HT-29 (cell line): ENCODE measurements around the gene ZNF76. TPM values are rescaled to one million over a fixed set of nuclear protein-coding genes. Genes with fewer than 3 reads are reported as not detected.
"Not testable (repeated sequence)": the region's sequence is repeated elsewhere in the genome, so short reads cannot be mapped to it uniquely, and the experiment has no call there.

Experiments
- DNase-seq: peaks from one replicate; pipeline ENCODE4 v3.0.0-alpha.2; 2015; ENCODE audit warnings: low spot score
- total RNA-seq: library from RNA; depleted of rRNA; stranded (reverse); fragments of >200 nt; shearing (Covaris generic); gene quantifications from 2 replicates; pipeline ENCODE4 v1.2.3, GENCODE V29; 2014

Gene ZNF76
- total RNA-seq, 1 experiment from 2014 or later: 19.5 TPM

DNA sequence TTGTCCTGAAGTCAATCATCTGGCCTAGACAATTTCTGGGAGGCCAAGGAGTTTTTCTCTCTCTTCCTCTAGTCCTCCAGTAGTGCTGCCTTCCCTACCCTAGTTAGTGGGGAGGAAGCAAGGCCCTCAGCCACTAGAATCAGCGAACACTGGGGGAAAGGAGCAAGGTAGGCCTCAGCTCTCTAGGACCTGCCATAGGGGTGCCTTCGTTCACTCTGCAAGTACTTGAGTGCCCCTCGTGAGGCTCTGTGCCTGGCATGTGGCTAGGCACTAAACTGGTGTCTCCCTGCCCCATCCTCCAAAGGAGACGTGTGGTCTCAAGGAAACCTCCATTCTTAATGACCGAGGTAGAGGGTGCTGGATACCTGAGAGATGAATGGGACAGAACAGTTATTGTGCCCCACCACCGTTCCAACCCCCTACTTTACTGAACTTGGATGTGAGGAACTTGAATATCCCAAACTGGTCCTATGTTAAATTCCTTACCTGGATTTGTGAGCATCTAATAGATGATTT is 39.1 kb downstream of the ZNF76 start:
- no peak for DNase-seq

DNA sequence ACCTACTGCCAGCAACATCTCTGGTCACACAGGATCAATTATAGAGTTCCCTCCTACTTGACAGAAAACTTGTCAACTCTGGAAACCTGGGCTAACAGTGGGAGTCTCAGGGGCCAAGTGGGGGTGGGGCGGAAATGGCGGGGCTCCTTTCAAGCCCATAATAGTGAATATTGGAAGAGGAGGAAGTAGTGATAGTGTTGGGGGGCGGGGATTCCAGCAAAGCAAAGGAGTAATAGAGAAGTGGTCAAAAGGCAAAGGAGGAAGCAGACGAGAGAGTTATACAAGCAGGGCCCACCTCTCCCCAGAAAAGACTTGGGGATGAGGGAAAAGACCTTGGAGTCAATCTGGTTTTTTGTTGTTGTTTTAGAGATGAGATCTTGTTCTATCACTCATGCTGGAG is 40.1 kb downstream of the ZNF76 start:
- DNase-seq: no peak

DNA sequence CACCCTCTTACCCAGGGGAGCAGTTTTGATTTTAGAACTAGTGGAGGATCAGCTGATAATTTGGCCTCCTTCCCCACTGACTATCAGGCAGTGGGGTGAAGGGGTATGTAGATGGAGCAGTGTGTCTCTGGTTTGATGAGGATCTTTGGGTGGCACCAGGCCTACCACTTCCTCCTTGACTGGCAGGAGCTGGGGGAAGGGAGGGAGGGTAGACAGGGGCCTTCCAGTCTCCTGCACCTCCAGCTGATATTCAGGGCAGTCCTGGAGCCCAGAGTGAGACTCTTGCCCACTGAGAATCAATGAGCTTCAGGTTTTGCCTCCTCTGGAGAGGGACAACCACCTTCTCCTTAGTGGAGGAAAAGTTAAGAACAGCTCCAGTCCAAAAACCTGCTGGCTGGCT is 41.3 kb downstream of the ZNF76 start:
- no peak for DNase-seq

DNA sequence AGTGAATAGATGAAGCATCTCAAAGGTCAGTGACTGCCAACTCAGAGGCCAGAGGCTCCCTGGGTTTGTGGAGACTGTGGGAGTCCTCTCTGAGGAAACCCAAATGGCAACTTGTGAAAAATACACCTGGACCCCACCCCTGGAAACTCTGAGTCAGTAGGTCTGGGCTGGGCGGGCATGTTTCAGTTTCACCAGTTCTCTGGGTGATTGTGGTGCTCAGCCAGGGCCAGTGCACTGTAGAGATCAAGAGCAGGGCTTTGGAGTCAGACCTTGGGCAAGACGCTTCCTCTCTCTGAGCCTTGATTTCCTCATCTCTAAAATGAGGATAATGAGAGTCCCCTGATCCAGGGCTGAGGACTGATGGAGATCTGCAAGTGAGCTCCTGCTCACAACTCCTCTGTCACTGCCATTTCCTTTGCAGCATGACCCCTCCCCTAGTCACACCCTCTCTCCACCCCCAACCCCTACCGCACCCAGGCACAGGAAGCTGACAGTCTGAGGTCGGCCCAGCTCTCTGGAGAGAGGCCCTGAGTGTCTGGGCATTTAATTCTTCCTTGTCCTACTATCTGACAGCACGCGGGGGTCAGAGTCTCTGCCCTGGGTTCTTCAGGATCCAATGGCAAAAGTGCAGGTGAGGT is 43.2 kb downstream of the ZNF76 start:
- DNase-seq: no peak

DNA sequence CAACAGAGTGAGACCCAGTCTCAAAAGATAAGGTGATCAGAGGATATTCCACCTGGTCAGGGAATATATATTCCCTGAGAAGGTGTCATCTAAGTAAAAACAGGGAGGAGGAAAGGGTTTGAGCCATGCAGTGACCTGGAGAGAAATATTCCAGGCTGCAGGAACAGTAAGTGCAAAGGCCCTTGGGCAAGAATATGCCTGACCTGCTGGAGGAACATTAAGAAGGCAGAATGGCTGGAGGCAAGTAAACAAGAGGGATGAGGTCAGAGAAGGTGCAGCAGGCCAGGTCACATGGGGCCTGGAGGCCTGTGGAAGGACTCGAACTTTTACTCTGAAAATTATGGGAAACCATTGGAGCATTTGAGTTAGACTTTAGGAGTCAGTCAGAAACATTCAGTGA is 44.8 kb downstream of the ZNF76 start:
- DNase-seq: no peak

DNA sequence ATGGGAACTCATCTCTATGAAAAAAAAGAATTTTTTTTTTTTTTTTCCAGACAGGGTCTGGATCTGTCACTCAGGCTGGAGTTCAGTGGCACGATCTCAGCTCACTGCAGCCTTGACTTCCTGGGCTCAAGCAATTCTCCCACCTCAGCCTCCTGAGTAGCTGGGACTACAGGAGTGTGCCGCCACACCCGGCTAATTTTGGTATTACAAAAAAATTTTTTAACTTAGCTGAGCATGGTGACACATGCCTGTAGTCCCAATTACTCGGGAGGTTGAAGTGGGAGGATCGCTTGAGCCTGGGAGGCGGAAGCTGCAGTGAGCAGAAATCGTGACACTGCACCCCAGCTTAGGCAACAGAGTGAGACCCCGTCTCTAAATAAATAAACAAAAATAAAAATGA is 45.6 kb downstream of the ZNF76 start:
- DNase-seq: no peak

DNA sequence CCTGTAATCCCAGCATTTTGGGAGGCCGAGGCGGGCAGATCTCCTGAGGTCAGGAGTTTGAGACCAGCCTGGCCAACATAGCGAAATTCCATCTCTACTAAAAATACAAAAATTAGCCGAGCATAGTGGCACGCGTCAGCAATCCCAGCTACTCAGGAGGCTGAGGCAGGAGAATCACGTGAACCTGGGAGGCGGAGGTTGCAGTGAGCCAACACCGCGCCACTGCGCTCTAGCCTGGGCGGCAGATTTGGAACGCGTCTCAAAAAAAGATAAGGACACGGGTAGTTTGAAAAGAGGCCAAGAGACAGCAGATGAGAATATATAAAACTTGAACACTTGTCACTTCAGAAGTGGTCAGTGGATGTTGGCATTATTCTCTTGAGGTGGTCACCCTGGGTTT is 47.6 kb downstream of the ZNF76 start:
- DNase-seq: not testable (repeated sequence)

DNA sequence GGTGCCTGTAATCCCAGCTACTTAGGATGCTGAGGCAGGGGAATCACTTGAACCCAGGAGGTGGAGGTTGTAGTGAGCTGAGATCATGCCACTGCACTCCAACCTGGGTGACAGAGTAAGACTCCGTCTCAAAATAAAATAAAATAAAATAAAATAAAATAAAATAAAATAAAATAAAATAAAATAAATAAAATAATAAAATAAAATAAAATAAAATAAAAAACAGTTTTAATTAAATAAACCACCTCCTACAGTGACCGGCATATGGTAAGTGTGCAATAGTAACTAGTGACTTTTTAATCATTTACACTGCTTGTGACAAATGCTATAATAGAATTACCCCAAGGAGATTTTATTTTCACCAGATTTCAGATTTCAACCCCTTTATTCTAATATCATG is 49.0 kb downstream of the ZNF76 start:
- not testable (repeated sequence) for DNase-seq

DNA sequence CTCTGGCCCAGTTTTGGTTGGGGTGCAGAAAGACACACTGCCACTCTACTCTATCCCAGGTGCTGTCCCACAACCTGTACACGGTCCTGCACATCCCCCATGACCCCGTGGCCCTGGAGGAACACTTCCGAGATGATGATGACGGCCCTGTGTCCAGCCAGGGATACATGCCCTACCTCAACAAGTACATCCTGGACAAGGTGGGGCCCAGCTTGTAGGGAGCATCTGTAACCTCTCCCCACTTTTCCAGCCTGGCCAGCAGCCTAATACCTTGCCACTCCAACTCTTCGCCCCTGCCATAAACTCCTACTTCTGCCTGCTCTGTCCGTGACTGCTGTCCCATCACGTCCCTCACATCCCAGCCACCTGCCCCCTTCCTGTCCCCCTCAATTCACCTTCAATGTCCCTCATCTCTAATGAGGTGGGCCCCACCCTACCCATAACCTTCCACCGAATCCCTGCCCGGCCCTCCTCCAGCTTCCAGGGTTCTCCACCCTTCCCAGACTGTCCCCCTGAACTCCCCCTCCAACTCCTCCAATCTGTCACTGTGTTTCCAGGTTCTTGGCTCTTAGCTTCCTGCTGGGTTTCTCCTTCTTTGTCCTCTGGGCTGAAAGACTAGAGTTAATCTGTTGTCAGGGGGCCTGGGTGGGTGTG is 50.2 kb downstream of the ZNF76 start:
- no peak for DNase-seq

DNA sequence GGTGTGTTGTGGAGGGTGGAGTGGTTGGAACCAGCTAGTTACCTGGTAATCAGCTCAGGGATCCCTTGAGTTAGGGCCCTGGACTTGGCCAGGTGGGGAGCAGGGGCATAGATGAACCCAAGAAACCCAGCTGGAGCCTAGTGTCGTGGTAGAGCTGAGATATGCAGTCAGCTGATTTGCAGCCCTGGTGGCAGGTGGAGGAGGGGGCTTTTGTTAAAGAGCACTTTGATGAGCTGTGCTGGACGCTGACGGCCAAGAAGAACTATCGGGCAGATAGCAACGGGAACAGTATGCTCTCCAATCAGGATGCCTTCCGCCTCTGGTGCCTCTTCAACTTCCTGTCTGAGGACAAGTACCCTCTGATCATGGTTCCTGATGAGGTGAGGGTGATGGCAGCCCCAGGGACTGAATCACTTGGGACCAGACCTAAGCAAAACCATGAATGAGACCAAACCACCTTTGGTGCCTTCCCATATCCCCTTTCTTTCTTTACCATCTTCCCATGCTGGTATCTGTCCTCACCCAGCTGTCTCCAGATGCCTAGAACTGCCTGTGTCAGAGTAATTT is 50.8 kb downstream of the ZNF76 start:
- no peak for DNase-seq

DNA sequence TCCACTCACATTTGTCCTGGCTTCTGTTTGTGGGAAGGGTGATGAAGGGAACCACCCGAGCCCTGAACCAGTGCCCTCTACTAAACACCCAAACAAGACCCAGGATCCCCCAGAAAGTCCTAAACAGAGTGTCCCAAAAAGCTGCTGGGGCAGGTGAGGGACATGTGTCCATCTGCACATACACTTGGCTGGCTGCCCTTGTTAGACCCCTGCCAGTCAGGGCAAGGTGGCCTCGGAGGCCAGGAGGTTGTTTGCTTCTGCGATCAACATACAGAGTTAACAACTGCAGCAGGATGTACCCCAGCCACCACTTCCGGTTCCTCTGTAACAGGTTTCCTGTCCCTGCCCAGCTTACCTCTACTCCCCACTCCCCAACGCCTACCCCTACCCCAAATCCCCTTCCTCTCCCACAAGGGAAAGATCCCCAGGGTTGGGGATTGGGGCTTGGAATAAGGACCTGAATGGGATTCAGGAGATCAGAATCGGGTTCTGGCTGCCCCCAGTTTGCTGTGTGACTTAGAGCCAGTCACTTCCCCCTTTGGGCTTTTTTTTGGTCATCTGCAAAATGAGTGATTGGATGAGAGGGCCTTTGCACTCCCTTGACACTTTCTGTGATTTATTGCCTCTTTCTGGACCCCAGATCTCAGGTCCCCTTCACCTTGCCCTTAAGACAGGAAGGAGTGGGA is 52.0 kb downstream of the ZNF76 start:
- no peak for DNase-seq

DNA sequence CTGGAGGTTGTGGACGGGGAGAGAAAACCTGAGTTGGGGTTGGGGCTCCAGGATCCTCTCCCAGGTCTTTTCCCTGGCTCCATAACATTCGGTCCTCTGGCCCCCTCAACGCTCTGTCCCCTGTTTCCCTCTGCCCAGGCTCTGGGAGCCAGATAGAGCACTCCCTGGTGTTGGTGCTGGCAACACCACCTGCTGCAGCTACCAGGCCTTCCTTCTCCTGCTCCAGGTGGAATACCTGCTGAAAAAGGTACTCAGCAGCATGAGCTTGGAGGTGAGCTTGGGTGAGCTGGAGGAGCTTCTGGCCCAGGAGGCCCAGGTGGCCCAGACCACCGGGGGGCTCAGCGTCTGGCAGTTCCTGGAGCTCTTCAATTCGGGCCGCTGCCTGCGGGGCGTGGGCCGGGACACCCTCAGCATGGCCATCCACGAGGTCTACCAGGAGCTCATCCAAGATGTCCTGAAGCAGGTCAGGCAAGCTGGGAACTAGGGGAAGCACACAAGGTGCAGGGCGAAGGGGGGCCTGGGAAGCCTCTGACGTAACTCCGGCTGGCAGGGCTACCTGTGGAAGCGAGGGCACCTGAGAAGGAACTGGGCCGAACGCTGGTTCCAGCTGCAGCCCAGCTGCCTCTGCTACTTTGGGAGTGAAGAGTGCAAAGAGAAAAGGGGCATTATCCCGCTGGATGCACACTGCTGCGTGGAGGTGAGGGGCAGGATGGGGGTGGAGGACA is 52.7 kb downstream of the ZNF76 start:
- DNase-seq: no peak

DNA sequence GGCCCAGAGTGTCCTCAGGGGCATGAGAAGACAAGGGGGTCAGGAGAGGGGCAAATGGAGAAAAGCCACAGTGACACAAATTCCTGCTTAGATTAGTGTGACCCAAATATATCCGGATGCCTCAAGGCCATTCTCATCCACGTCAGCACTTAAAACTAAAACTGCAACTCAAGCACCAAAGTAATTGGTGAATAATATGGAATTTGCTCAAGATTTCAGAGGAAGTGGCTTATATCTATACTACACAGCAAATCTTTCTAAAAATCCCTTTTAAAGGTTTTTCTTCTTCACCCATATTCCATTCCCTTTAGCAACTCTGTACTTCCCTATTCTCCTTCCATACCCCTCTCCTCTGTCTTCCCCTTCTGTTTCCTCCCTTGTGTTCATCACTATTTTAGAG is 53.3 kb downstream of the ZNF76 start:
- no peak for DNase-seq

DNA sequence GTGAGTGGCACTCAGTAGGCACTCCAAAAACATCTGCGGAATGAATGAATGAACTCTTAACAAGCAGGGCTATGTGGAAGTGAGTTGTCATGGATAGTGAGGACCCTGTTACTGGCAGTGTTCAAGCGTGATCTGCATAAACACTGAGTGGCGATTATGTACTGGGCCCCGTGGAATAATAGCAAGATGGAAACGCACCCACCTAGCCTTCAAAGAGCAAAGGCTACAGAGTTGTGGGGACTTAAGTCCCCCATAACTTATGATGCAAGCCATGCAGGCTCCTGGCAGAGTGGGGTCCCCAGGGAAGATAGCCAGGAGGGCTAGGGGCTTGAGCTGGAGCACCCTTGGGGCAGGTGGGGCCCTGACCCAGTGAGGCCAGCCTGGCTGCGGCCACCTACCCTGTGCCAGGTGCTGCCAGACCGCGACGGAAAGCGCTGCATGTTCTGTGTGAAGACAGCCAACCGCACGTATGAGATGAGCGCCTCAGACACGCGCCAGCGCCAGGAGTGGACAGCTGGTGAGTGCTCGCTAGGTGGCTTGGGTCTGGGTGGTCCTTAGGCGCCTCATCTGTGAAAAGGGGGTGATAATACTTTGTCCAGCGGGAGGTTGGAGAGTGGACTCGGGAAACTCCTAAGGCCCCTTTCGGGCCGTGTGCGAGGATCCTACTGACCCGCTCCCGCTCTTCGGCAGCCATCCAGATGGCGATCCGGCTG is 58.1 kb downstream of the ZNF76 start:
- DNase-seq: peak; percentile 27

DNA sequence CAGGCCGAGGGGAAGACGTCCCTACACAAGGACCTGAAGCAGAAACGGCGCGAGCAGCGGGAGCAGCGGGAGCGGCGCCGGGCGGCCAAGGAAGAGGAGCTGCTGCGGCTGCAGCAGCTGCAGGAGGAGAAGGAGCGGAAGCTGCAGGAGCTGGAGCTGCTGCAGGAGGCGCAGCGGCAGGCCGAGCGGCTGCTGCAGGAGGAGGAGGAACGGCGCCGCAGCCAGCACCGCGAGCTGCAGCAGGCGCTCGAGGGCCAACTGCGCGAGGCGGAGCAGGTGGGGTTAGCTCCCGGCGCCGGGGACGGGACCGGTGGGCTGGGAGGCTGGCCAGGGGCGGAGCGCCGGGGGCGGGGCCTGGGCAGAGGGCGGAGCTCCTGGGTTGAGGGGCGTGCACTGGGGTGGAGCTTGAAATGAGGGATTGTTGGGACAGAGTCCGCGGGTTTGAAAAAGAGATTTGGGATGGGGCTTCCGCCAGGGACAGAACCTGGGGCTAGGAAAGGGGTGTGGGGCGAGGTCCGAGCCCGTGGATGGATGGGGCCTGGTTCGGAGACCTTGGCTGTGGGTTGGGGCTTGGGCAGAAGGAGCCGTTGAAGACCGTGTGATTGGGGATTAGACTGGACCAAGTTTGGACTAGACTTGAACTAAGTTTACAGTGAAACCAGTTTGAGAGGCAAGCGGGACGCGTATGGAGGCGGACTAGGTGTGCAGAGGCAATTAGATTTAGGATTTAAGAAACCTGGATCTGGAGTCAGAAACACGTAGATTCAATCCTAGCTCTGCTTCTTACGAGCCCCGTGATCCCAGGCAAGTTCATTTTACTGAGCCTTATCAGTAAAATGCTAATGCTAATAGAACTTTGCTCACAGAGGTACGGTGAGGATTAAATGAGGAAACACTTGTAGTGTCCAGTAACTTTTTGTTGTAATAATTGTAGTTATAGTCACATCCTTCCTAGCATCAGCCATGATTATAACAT is 58.9 kb downstream of the ZNF76 start:
- peak; percentile 89 for DNase-seq

DNA sequence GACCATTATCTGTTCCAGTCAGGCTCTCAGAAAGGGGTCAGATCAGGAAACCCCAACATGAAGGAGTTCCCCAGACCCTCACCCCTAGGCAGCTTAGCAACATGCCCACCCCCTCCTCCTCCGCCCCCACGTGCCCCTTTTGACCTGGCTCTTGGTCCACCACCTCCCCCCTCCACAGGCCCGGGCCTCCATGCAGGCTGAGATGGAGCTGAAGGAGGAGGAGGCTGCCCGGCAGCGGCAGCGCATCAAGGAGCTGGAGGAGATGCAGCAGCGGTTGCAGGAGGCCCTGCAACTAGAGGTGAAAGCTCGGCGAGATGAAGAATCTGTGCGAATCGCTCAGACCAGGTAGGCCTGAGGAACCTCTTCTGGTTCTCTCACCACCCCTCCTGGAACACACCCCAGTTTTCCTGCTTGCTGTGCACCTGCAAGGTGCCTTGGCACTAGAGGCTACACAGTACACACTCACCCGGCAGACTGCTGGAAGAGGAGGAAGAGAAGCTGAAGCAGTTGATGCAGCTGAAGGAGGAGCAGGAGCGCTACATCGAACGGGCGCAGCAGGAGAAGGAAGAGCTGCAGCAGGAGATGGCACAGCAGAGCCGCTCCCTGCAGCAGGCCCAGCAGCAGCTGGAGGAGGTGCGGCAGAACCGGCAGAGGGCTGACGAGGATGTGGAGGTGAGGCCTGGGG is 60.0 kb downstream of the ZNF76 start:
- DNase-seq: no peak

DNA sequence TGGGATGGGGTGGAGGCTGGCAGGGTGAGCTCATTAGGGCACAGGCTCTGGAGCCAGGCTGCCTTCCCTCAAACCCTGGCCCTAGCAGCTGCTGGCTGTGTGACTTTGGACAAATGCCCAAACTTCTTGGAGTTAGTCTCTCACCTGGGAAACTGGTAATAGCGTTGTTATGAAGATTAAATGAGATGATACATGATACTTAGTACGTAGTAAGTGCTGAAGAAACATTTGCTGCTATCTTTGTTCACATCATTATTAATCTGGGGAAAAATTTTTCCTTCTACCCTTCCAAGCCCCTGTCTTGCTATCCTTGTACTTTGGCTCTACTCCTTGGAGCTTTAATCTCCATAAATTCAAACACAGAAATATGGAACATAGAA is 60.5 kb downstream of the ZNF76 start:
- DNase-seq: no peak

DNA sequence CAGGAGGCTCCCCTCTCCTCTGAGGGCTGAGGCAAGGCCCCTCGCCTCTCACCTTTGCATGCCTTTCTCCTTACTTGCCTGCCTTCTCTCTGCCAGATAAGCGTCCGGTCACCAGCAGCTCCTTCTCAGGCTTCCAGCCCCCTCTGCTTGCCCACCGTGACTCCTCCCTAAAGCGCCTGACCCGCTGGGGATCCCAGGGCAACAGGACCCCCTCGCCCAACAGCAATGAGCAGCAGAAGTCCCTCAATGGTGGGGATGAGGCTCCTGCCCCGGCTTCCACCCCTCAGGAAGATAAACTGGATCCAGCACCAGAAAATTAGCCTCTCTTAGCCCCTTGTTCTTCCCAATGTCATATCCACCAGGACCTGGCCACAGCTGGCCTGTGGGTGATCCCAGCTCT is 61.6 kb downstream of the ZNF76 start:
- no peak for DNase-seq

DNA sequence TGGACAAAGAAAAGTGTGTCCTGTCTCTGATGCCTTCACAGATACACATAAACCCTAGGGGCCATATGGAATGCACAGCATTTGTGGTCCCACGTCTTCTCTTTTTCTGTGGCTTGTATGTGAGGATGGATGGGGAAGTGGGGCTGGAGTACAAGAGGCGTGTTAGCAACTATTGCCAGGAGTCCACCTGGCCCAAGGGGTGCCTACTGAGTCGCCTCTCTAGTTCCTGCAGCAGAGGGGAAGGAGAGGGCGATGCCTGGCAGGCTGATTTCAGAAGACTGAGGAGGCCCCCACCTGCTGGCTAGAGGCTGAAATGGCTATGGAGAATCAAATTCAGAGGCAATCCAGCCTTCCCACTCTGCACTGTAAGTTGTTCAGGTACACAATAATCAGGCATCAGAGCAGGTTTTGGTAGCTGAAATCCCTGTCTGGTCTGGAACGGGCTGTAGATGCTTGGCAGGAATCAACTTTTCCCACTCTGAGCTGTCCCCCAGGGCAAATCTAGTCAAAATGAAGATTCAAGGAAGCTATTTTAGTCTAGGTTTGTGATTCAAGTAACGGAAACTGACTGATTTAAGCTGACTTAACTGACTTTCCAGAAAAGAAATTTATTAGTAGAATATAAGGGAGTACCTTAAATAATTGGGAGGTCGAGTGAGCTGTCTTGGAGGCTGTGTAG is 68.0 kb downstream of the ZNF76 start:
- DNase-seq: peak; percentile 87
